Left ventricle myocardium inferior (tissue), 1 donor: ENCODE data around the gene PPM1G. TPM values are rescaled to one million over a fixed set of nuclear protein-coding genes. Genes with fewer than 3 reads are reported as not detected.

Experiments
- DNase-seq: peaks from one replicate; pipeline ENCODE4 v3.0.0-alpha.2; 2020
- H3K27ac ChIP-seq: fragments of 200-600 bp; replicated peaks from 2 replicates; pipeline ENCODE4 v1.8.0; 2021
- H3K27me3 ChIP-seq: fragments of 200-600 bp; 2 replicates; pipeline ENCODE4 v1.8.0; 2021; ENCODE audit warnings: low read depth
- H3K36me3 ChIP-seq: fragments of 200-600 bp; 2 replicates; pipeline ENCODE4 v1.8.0; 2021
- H3K4me1 ChIP-seq: fragments of 200-600 bp; 2 replicates; pipeline ENCODE4 v1.8.0; 2021
- H3K4me3 ChIP-seq: fragments of 200-600 bp; 2 replicates; pipeline ENCODE4 v1.8.0; 2021; ENCODE audit warnings: mild to moderate bottlenecking, moderate library complexity
- H3K9me3 ChIP-seq: fragments of 200-600 bp; replicated peaks from 2 replicates; pipeline ENCODE4 v1.8.0; 2021
- intact Hi-C: fragments of 100-400 bp; cut with micrococcal nuclease; formaldehyde crosslinking; loops from one replicate; pipeline ENCODE4 v1.11.0; 2022
- total RNA-seq: library from RNA; stranded (reverse); fragmentation: NEBNext Ultra II Directional; extraction: Animal tissue kit (Norgen Biotek cat#: 25700); gene quantifications from one replicate; pipeline ENCODE4 v1.2.1, GENCODE V29; 2021
- TF ChIP-seq, protein P1 (sequence below): fragments of 200-600 bp; IDR thresholded peaks from 2 replicates; pipeline ENCODE4 v1.8.0; 2021; ENCODE audit warnings: antibody characterized with exemption, mild to moderate bottlenecking, borderline replicate concordance
- donor health status: DM: no; HTN: yes; CAD: no; lungs with severe emphysema.

Gene PPM1G
- total RNA-seq, 1 donor from 2014 or later = 34.4 TPM

- H3K4me3 ChIP-seq = no peak overlapping the region
- H3K27me3 ChIP-seq = no peaks in the 10 kb centered on the region
- H3K36me3 ChIP-seq = peaks cover 63% of the 10 kb centered on the region
- TF ChIP-seq, protein P1, sequence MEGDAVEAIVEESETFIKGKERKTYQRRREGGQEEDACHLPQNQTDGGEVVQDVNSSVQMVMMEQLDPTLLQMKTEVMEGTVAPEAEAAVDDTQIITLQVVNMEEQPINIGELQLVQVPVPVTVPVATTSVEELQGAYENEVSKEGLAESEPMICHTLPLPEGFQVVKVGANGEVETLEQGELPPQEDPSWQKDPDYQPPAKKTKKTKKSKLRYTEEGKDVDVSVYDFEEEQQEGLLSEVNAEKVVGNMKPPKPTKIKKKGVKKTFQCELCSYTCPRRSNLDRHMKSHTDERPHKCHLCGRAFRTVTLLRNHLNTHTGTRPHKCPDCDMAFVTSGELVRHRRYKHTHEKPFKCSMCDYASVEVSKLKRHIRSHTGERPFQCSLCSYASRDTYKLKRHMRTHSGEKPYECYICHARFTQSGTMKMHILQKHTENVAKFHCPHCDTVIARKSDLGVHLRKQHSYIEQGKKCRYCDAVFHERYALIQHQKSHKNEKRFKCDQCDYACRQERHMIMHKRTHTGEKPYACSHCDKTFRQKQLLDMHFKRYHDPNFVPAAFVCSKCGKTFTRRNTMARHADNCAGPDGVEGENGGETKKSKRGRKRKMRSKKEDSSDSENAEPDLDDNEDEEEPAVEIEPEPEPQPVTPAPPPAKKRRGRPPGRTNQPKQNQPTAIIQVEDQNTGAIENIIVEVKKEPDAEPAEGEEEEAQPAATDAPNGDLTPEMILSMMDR = no peak
- DNase-seq = no peak
- peaks cover 53% of the 10 kb centered on the region for H3K4me1 ChIP-seq
- intact Hi-C loops = no loop called here
- H3K9me3 ChIP-seq = no peaks in the 10 kb centered on the region
- H3K27ac ChIP-seq = no peak overlapping the region
These were observed 33.1 kb downstream of the PPM1G start for GRCh38 chr2:27376151-27376865.

DNA sequence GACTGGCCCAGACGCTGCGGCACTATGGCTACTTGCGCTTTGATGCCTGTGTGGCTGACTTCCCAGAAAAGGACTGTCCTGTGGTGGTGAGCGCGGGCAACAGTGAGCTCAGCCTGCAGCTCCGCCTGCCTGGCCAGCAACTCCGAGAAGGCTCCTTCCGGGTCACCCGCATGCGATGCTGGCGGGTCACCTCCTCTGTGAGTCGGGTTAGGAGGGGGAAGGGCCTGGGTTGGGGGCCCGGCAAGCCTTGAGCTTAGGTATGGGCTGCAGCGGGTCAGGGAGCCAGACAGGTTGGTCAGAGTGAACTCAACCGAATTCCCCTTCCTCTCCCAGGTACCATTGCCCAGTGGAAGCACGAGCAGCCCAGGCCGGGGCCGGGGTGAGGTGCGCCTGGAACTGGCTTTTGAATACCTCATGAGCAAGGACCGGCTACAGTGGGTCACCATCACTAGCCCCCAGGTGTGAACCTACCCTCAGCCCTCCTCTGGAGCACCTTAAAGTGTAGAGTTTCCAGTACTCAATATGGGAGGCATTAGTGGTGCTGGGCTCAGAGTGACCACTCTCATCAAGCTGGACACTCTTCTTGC lies 33.8 kb downstream of the PPM1G start:
- H3K9me3 ChIP-seq = no peaks in the 10 kb centered on the region
- H3K27ac ChIP-seq = no peak overlapping the region
- H3K4me1 ChIP-seq = peaks cover 54% of the 10 kb centered on the region
- no peaks in the 10 kb centered on the region for H3K27me3 ChIP-seq
- intact Hi-C loops = no loop called here
- TF ChIP-seq, protein P1 = no peak
- DNase-seq = no peak
- no peak overlapping the region for H3K4me3 ChIP-seq
- peaks cover 63% of the 10 kb centered on the region for H3K36me3 ChIP-seq

DNA sequence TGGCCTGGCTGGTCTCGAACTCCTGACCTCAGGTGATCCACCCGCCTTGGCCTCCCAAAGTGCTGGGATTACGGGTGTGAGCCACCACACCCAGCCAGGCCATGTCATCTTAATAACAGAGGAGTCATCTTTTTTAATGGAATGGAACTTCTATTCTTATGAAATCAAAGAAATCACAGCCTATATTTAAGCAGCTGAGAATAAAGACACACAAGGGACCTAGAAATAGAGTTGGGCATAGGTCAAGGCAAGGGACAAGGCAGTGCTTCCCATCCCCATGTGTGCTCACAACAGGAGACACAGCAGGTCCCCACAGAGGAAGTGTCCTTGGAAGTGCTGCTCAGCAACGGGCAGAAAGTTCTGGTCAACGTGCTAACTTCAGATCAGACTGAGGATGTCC lies 35.8 kb downstream of the PPM1G start:
- DNase-seq = no peak
- Histone ChIP-seq H3K9me3 (no peaks in the 10 kb centered on the region), H3K4me3 (no peak overlapping the region), H3K4me1 (peaks cover 53% of the 10 kb centered on the region), H3K27me3 (no peaks in the 10 kb centered on the region), H3K36me3 (peaks cover 64% of the 10 kb centered on the region), H3K27ac (no peak overlapping the region)
- TF ChIP-seq, protein P1 = no peak
- intact Hi-C loops = no loop called here

DNA sequence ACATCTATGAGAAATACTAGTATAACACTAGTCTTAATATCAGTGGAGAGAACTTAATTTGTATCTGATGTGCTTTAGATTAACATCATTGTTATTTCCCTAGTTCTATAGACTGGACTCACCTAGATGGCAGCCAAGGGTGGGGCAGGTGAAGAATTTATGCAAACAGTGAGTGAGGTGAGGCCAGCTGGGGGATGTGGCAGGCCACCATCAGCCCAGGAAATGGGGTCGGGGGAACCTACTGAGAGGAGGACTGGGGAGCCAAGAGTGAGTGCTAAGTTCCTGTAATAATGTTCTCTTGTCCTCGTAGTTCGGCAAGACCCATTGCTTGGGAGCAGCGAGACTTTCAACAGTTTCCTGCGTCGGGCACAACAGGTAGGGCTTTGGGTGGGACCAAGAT lies 36.5 kb downstream of the PPM1G start:
- TF ChIP-seq, protein P1 = no peak
- Histone ChIP-seq H3K27ac (no peak overlapping the region), H3K9me3 (no peaks in the 10 kb centered on the region), H3K36me3 (peaks cover 64% of the 10 kb centered on the region), H3K4me3 (no peak overlapping the region), H3K4me1 (peaks cover 48% of the 10 kb centered on the region), H3K27me3 (no peaks in the 10 kb centered on the region)
- no peak for DNase-seq
- intact Hi-C loops = no loop called here

- intact Hi-C loops = no loop called here
- DNase-seq = peak; percentile 39
- Histone ChIP-seq H3K27ac (peak overlapping the region; percentile 97), H3K4me3 (peak overlapping the region; percentile 89), H3K4me1 (peaks cover 47% of the 10 kb centered on the region), H3K9me3 (no peaks in the 10 kb centered on the region), H3K27me3 (no peaks in the 10 kb centered on the region), H3K36me3 (peaks cover 64% of the 10 kb centered on the region)
- TF ChIP-seq, protein P1 = no peak
These were observed 38.4 kb downstream of the PPM1G start for GRCh38 chr2:27370816-27371620.
